Embryonic facial prominence (tissue), 1 donor: ENCODE measurements around the gene SLCO3A1.

Experiments
- DNase-seq: peaks from one replicate; pipeline ENCODE4 v3.0.0-alpha.2; 2016; ENCODE audit errors: extremely low spot score

Gene SLCO3A1

GRCh38 chr15:91853511-91853947 is at the start of gene SLCO3A1:
TSS of gene SLCO3A1 (plus strand) at chr15:91853708.
- DNase-seq, result peak; percentile 28

GRCh38 chr15:91807122-91807521 is 46.4 kb upstream of the SLCO3A1 start:
- DNase-seq, result no peak

- no peak for DNase-seq
These were observed 39.6 kb upstream of the SLCO3A1 start for GRCh38 chr15:91813924-91814323.

- DNase-seq, result no peak
These were observed 36.6 kb upstream of the SLCO3A1 start for GRCh38 chr15:91816942-91817341.

GRCh38 chr15:91821458-91821857 is 32.0 kb upstream of the SLCO3A1 start:
- DNase-seq, result no peak

- no peak for DNase-seq
These were observed 29.3 kb upstream of the SLCO3A1 start for GRCh38 chr15:91824256-91824655.

GRCh38 chr15:91826443-91826842 is 27.1 kb upstream of the SLCO3A1 start:
- DNase-seq, result no peak

GRCh38 chr15:91833056-91833455 is 20.5 kb upstream of the SLCO3A1 start:
- no peak for DNase-seq

- no peak for DNase-seq
These were observed 13.6 kb upstream of the SLCO3A1 start for GRCh38 chr15:91839867-91840266.

- no peak for DNase-seq
These were observed 11.6 kb upstream of the SLCO3A1 start for GRCh38 chr15:91841861-91842260.

- DNase-seq, result no peak
These were observed 9.2 kb upstream of the SLCO3A1 start for GRCh38 chr15:91844341-91844740.

GRCh38 chr15:91844928-91845327 is 8.6 kb upstream of the SLCO3A1 start:
- DNase-seq, result no peak

GRCh38 chr15:91845720-91846119 is 7.8 kb upstream of the SLCO3A1 start:
- DNase-seq, result no peak

GRCh38 chr15:91849180-91849579 is 4.3 kb upstream of the SLCO3A1 start:
- no peak for DNase-seq

GRCh38 chr15:91849749-91850161 is 3.8 kb upstream of the SLCO3A1 start:
- no peak for DNase-seq

- DNase-seq, result no peak
These were observed 582 bp upstream of the SLCO3A1 start for GRCh38 chr15:91852741-91853510.

GRCh38 chr15:91853948-91854638 is 585 bp downstream of the SLCO3A1 start:
- no peak for DNase-seq

- DNase-seq, result no peak
These were observed 1.1 kb downstream of the SLCO3A1 start for GRCh38 chr15:91854639-91854990.

- no peak for DNase-seq
These were observed 1.7 kb downstream of the SLCO3A1 start for GRCh38 chr15:91855241-91855640.

- DNase-seq, result no peak
These were observed 2.4 kb downstream of the SLCO3A1 start for GRCh38 chr15:91855684-91856489.

- DNase-seq, result no peak
These were observed 3.7 kb downstream of the SLCO3A1 start for GRCh38 chr15:91857224-91857585.

GRCh38 chr15:91857772-91858171 is 4.3 kb downstream of the SLCO3A1 start:
- DNase-seq, result no peak

GRCh38 chr15:91860498-91860897 is 7.0 kb downstream of the SLCO3A1 start:
- no peak for DNase-seq
